NCI-H2171 (cell line): ENCODE data around the gene SOSTDC1.

Experiments used
- DNase-seq: peaks from one replicate; lab custom pipeline; 2025; lab: John Stamatoyannopoulos, UW

SOSTDC1 gene

DNA sequence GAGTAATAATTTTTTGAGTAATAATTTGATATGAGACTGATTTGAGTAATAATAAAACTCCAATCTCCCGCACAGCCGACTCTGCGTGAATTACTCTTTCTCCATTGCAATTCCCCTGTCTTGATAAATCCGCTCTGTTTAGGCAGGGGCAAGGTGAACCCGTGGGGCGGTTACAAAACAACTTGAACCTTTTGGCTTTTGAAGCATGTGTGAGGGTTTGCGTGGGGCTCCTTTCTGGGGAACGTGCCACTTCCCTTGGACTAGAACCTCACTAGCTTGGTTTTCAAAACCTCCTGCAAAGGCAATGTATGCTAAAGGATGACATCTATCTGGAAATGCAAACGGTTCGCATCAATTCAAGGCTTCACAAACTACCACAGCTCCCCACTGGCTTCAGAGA is 45.7 kb downstream of the SOSTDC1 start:
- no peak for DNase-seq

DNA sequence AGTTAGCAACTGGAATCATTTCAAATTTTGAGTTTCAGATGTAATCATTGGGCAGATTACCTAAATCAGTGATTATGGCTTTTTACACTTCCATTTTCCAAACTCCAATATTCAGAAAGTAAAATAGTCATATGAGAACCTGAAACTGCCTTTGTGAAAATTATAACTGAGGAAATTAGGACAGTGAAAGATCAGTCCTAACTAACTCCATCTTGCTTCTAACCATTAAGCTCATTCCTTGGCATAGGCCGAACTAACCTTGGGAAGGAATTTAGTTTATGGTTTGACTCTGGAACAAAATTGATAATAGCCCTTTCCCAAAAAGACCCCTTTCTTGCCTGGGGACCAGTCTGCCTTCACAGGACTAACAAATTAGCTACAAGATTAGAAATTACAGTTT is 46.4 kb downstream of the SOSTDC1 start:
- no peak for DNase-seq

DNA sequence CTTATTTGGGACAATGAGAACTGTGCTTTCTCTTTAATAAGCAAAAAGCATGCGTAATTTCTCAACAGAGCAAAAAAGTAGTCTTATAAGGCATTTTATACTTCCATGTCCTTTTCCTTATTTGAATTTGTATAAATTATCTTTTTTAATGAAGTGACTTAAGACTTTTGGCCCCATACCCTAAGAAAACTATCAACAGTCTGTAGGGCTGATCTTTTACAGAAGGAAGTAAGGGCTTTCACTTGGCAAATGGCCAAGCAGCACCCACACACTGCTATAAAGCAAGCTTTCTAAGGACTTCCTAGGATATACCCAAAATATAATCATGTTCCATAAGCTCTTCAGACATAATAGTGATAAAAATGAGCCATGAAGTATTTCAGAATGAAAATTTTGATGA is 47.6 kb downstream of the SOSTDC1 start:
- DNase-seq: no peak

DNA sequence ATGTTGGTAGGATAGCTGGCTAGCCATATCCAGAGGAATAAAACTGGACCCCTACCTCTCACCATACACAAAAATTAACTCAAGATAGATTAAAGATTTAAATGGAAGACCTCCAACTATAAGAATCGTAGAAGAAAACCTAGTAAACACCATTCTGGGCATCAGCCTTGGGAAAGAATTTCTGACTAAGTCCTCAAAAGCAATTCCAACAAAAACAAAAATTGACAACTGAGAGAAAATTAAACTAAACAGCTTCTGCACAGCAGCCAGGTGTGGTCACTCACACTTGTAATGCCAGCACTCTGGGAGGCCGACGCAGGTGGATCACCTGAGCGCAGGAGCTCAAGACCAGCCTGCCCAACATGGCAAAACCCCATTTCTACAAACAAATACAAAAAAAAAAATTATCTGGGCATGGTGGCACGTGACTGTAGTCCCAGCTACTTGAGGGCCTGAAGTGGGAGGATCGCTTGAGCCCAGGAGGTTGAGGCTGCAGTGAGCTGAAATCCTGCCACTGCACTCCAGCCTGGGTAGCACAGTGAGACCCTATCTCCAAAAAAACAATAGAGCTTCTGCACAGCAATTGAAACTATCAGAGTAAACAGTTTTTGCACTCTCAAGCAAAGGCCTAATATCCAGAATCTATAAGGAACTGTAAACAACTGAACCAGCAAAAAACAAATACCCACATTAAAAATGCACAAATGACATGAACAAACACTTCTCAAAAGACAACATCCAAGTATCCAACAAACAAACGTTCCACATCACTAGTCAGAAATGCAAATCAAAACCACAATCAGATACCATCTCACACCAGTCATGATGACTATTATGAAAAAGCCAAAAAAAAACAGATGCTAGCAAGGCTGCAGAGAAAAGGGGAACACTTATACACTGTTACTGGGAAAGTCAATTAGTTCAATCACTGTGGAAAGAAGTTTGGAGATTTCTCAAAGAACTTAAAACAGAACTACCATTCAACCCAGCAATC is 49.0 kb downstream of the SOSTDC1 start:
- DNase-seq: no peak

DNA sequence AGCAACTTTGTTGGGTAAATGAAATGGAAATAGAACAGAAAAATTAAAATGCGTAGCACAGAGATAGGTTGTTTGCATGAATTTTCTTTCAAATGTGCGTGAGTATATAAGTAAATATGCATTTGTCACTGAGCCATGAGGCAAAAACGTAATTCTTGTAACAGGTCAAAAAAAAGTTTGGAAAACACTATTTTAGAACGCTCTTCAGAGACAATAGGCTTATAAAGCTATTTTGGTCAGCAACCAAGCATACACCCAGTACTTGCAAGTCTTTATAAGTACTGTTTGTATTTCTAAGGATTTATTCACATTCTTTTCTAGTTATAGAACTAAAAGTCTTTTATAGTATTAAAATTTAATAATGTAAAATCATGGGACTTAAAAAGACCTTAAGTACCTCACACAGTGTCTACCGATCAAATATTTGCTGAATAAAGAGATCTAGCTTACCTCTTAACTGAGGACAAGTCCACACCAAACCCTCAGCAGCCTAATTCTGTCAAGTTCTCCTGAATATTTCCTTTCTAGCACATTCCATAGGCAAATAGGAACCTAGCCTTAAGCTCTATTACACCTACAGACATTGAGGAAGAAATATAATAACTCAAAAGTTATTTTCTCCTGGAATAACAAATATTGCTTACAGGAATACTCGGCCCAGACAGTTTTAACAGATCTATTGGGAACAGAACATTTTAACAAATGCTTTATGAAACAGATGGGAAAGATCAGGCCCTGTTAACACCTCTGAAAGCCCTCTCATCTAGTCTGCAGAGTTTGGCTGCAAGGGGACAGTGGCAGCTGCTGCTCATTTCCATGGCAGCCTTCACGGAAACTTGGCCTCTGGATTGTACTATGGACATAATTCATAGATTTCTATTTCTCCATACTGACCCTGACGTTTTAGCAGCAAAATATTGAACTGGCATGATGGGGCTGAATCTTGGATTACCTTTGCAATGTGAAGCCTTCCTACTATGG is 53.0 kb downstream of the SOSTDC1 start:
- no peak for DNase-seq
